ENCODE measurements around the gene RGS8.

The RGS8 gene

DNA sequence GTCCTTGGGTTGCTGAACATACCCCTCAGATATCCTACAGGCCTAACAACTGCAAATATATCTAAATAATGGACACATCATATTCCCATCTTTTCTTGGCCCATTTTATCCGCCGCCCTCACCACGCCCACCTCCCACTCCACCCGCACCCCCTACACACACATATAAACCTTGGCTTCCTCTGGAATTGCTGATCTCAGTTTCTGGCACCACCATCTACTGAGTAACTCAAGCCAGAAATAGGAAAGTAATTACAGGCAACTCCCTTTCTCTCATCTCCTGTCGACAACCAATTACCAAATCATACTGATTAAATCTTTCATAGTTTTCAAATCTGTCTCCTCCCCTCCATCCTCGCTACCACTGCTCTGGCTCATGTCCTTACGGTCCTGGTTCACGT is 4.7 kb downstream of the RGS8 start:
- H3K36me3 ChIP-seq (ENCODE audit: control insufficient read depth, insufficient read depth, low read length): no peaks in the 10 kb centered on the region
- no peak overlapping the region for H3K9ac ChIP-seq (ENCODE audit: low read length)
- H3K9me3 ChIP-seq (ENCODE audit: control insufficient read depth, low read length): no peaks in the 10 kb centered on the region
- no peak overlapping the region for H3K4me3 ChIP-seq (ENCODE audit: low read length)
- H3K27me3 ChIP-seq (ENCODE audit: control insufficient read depth, insufficient read depth, low read length): no peaks in the 10 kb centered on the region
- H3K4me1 ChIP-seq (ENCODE audit: control insufficient read depth, insufficient read depth, low read length): peaks cover 41% of the 10 kb centered on the region

DNA sequence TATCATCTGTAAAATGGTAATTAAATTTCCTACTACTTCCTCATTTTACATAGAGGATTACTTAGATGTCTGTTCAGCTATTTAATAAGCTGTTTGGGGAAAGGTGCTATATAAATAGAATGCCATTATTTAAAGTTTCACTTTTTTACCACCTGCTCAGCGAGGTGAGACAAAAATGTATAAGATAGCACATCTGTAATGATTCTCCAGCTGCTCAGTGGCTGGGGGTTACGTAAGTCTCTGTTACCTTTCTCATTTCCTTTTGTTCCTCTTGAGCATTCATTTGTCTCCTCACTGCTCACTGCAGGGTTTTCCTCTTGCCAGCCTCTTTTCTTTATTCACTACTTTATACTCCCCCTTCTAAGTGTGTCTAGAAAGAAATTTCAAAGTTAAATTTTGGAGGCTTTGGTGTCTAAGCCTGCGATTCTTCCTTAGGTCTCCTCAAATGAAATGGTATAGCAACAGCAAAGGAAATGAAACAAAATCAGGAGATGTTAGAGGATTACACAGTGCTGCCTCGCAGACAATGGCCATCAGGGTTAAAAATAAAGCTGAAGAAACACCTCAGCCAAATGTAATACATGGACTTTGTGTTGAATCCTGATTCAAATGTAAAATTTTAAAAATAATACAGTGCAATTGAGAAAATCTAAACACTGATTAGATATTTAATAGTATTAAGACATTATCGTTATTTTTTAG is 6.8 kb downstream of the RGS8 start:
- Histone ChIP-seq H3K27me3 (ENCODE audit: control insufficient read depth, insufficient read depth, low read length) (peaks cover 3% of the 10 kb centered on the region), H3K4me3 (ENCODE audit: low read length) (no peak overlapping the region), H3K9ac (ENCODE audit: low read length) (no peak overlapping the region), H3K36me3 (ENCODE audit: control insufficient read depth, insufficient read depth, low read length) (no peaks in the 10 kb centered on the region), H3K9me3 (ENCODE audit: control insufficient read depth, low read length) (no peaks in the 10 kb centered on the region), H3K4me1 (ENCODE audit: control insufficient read depth, insufficient read depth, low read length) (peaks cover 36% of the 10 kb centered on the region)

DNA sequence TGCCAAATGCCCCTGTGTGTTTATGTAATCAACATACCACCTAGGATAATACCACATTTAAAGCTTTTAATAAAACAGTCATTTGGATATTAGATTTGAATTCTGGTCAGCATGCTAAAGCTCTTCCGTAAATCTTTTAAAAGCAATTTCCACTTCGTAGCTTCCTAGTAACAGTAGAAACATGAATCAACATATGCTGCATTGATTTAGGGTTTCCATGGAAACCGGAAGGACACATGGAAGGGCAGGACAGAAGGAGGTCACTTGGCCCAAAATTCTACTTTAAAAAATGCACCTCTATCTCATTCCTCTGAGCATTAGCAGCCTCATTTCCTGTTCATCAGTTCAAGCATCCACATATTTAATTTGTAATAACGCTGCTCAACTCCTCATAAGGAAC is 8.1 kb downstream of the RGS8 start:
- Histone ChIP-seq H3K4me1 (ENCODE audit: control insufficient read depth, insufficient read depth, low read length) (peaks cover 34% of the 10 kb centered on the region), H3K9ac (ENCODE audit: low read length) (no peak overlapping the region), H3K9me3 (ENCODE audit: control insufficient read depth, low read length) (no peaks in the 10 kb centered on the region), H3K36me3 (ENCODE audit: control insufficient read depth, insufficient read depth, low read length) (no peaks in the 10 kb centered on the region), H3K27me3 (ENCODE audit: control insufficient read depth, insufficient read depth, low read length) (peaks cover 16% of the 10 kb centered on the region), H3K4me3 (ENCODE audit: low read length) (no peak overlapping the region)

- H3K36me3 ChIP-seq (ENCODE audit: control insufficient read depth, insufficient read depth, low read length): no peaks in the 10 kb centered on the region
- H3K4me1 ChIP-seq (ENCODE audit: control insufficient read depth, insufficient read depth, low read length): peaks cover 18% of the 10 kb centered on the region
- H3K9ac ChIP-seq (ENCODE audit: low read length): no peak overlapping the region
- H3K27me3 ChIP-seq (ENCODE audit: control insufficient read depth, insufficient read depth, low read length): peaks cover 19% of the 10 kb centered on the region
- no peaks in the 10 kb centered on the region for H3K9me3 ChIP-seq (ENCODE audit: control insufficient read depth, low read length)
- H3K4me3 ChIP-seq (ENCODE audit: low read length): no peak overlapping the region
Observed at GRCh38 chr1:182674346-182675246, 9.8 kb downstream of the RGS8 start.

DNA sequence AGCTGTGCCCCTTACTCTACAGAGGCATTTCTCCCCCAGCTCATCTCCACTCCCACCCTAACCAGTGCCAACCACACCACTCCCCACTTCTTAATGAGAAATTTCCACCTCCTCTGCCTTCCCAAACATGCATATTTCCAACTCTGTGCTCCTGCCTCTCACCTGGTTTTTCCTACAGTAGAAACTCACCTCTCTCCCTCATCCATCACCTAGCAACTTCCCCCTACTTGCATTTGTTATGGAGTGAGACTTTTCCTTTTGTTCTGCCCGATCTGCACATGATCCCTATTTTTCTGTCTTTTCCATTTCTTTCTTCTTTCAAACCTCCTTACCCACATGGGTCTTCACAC is 11.9 kb downstream of the RGS8 start:
- H3K9ac ChIP-seq (ENCODE audit: low read length): no peak overlapping the region
- no peaks in the 10 kb centered on the region for H3K9me3 ChIP-seq (ENCODE audit: control insufficient read depth, low read length)
- peaks cover 9% of the 10 kb centered on the region for H3K4me1 ChIP-seq (ENCODE audit: control insufficient read depth, insufficient read depth, low read length)
- H3K4me3 ChIP-seq (ENCODE audit: low read length): no peak overlapping the region
- H3K36me3 ChIP-seq (ENCODE audit: control insufficient read depth, insufficient read depth, low read length): no peaks in the 10 kb centered on the region
- peaks cover 19% of the 10 kb centered on the region for H3K27me3 ChIP-seq (ENCODE audit: control insufficient read depth, insufficient read depth, low read length)

GRCh38 chr1:182671750-182672486 is 12.5 kb downstream of the RGS8 start:
- no peaks in the 10 kb centered on the region for H3K9me3 ChIP-seq (ENCODE audit: control insufficient read depth, low read length)
- H3K27me3 ChIP-seq (ENCODE audit: control insufficient read depth, insufficient read depth, low read length): peaks cover 19% of the 10 kb centered on the region
- H3K4me1 ChIP-seq (ENCODE audit: control insufficient read depth, insufficient read depth, low read length): peaks cover 9% of the 10 kb centered on the region
- H3K9ac ChIP-seq (ENCODE audit: low read length): no peak overlapping the region
- no peaks in the 10 kb centered on the region for H3K36me3 ChIP-seq (ENCODE audit: control insufficient read depth, insufficient read depth, low read length)
- no peak overlapping the region for H3K4me3 ChIP-seq (ENCODE audit: low read length)

DNA sequence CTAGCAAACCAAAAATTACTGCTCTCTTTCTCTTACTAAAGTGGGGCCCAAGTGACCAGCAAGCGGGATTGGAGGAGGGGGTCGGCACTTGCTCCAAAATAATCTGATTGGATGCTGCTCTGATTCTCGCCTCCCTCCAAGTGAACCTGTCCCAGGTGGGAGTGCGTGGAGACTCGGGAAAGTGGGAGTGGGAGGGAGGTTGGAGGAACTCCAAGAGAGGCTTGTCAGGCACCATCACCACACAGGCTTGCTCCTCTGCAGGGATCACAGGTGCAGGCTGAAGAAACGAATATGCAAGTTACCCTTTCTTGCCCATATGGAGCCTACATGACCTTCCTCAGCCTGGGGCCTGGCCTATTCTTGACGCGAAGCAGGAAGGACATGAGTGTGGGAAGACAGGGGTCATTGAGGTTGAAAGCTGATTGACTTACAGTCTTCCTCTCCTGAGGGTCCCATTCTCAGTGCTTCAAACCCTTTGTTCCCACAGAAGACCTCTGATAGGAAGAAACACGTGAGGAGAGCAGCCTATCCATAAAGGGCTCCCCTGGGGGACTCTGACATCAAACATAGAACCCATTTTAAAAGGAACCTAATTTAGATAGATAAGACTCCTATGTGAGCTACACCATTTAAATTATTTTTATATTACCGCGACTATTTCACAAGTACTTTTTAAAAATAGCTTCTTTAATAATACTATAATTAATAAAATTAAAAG is 14.2 kb downstream of the RGS8 start:
- Histone ChIP-seq H3K9me3 (ENCODE audit: control insufficient read depth, low read length) (no peaks in the 10 kb centered on the region), H3K4me3 (ENCODE audit: low read length) (no peak overlapping the region)

GRCh38 chr1:182669266-182669665 is 15.1 kb downstream of the RGS8 start:
- Histone ChIP-seq H3K36me3 (ENCODE audit: control insufficient read depth, insufficient read depth, low read length) (no peaks in the 10 kb centered on the region), H3K27me3 (ENCODE audit: control insufficient read depth, insufficient read depth, low read length) (peaks cover 19% of the 10 kb centered on the region), H3K9me3 (ENCODE audit: control insufficient read depth, low read length) (no peaks in the 10 kb centered on the region), H3K4me1 (ENCODE audit: control insufficient read depth, insufficient read depth, low read length) (peaks cover 9% of the 10 kb centered on the region), H3K4me3 (ENCODE audit: low read length) (no peak overlapping the region), H3K9ac (ENCODE audit: low read length) (no peak overlapping the region)

More for the DNA sequence above, 14.2 kb downstream of the RGS8 start:
- peaks cover 9% of the 10 kb centered on the region for H3K4me1 ChIP-seq (ENCODE audit: control insufficient read depth, insufficient read depth, low read length)
- H3K9ac ChIP-seq (ENCODE audit: low read length): no peak overlapping the region
- H3K27me3 ChIP-seq (ENCODE audit: control insufficient read depth, insufficient read depth, low read length): peaks cover 19% of the 10 kb centered on the region
- no peaks in the 10 kb centered on the region for H3K36me3 ChIP-seq (ENCODE audit: control insufficient read depth, insufficient read depth, low read length)

DNA sequence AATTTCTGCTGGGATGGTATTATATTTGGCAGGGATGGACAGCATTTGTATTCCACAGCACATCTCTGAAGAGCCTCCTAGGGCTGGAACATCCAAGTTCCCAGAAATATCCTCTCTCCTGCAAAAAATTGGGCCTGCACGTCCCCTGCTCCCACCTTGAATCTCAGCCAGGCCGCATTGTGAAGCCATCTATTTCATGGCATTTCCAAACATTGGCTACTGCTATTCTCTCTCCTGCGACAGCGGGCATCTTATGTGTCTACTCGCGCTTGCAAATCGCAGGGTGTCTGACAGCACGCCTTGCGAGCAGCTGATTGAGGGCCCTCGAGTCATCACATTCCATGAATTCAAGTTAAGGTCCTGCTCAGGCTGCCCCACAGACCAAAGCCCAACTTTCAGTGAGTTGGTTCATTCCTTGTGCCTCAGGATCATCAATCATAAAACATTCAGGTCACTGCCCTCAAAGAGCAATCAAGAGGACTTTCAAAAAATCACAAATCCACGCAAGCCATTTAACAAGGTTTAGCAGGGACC is 15.8 kb downstream of the RGS8 start:
- Histone ChIP-seq H3K4me3 (ENCODE audit: low read length) (no peak overlapping the region), H3K27me3 (ENCODE audit: control insufficient read depth, insufficient read depth, low read length) (peaks cover 19% of the 10 kb centered on the region), H3K36me3 (ENCODE audit: control insufficient read depth, insufficient read depth, low read length) (no peaks in the 10 kb centered on the region), H3K4me1 (ENCODE audit: control insufficient read depth, insufficient read depth, low read length) (peaks cover 9% of the 10 kb centered on the region), H3K9me3 (ENCODE audit: control insufficient read depth, low read length) (no peaks in the 10 kb centered on the region), H3K9ac (ENCODE audit: low read length) (no peak overlapping the region)

GRCh38 chr1:182667848-182668505 is 16.4 kb downstream of the RGS8 start:
- Histone ChIP-seq H3K4me3 (ENCODE audit: low read length) (no peak overlapping the region), H3K4me1 (ENCODE audit: control insufficient read depth, insufficient read depth, low read length) (peaks cover 9% of the 10 kb centered on the region), H3K36me3 (ENCODE audit: control insufficient read depth, insufficient read depth, low read length) (no peaks in the 10 kb centered on the region)

GRCh38 chr1:182666706-182667105 is 17.7 kb downstream of the RGS8 start:
- Histone ChIP-seq H3K27me3 (ENCODE audit: control insufficient read depth, insufficient read depth, low read length) (peaks cover 8% of the 10 kb centered on the region), H3K36me3 (ENCODE audit: control insufficient read depth, insufficient read depth, low read length) (no peaks in the 10 kb centered on the region), H3K4me3 (ENCODE audit: low read length) (no peak overlapping the region), H3K9ac (ENCODE audit: low read length) (no peak overlapping the region), H3K9me3 (ENCODE audit: control insufficient read depth, low read length) (no peaks in the 10 kb centered on the region), H3K4me1 (ENCODE audit: control insufficient read depth, insufficient read depth, low read length) (peaks cover 5% of the 10 kb centered on the region)

More at GRCh38 chr1:182667848-182668505, 16.4 kb downstream of the RGS8 start:
- Histone ChIP-seq H3K9me3 (ENCODE audit: control insufficient read depth, low read length) (no peaks in the 10 kb centered on the region), H3K27me3 (ENCODE audit: control insufficient read depth, insufficient read depth, low read length) (peaks cover 19% of the 10 kb centered on the region), H3K9ac (ENCODE audit: low read length) (no peak overlapping the region)

Measured in mucosa of stomach (tissue), 1 donor.